HepG2 (cell line): ENCODE results near the gene CENPO. TPM values are rescaled to one million over a fixed set of nuclear protein-coding genes. Genes with fewer than 3 reads are reported as not detected.

Experiments used
- ATAC-seq: fragments of 200-7000 bp; cut with Tn5 transposase; 3 replicates; pipeline ENCODE4 v1.9.1; 2020; ENCODE audit warnings: mild to moderate bottlenecking, moderate library complexity
- BruUV-seq: library from RNA; stranded (reverse); fragments of 400-500 nt; replicated peaks from 2 replicates; lab custom pipeline; 2021; lab: Mats Ljungman, UMichigan
- CTCF ChIA-PET: fragments of 300-600 bp; formaldehyde crosslinking; extraction: SDS; loops from one replicate; lab custom pipeline; 2021; ENCODE audit warnings: low total read pairs, inconsistent platforms, low intra/inter-chr PET ratio; lab: Yijun Ruan, JAX
- POLR2A ChIA-PET: fragments of 350-600 bp; sonication (Branson Sonifier 250); formaldehyde crosslinking; loops from one replicate; lab custom pipeline; 2020; ENCODE audit warnings: antibody characterized with exemption, inconsistent platforms; lab: Yijun Ruan, JAX
- DNase-seq: peaks from one replicate; pipeline ENCODE4 v3.0.0-alpha.2; 2015; ENCODE audit warnings: low spot score
- FAIRE-seq: peaks from 3 replicates; lab custom pipeline; 2011; peaks lifted over from hg19 to GRCh38; lab: Jason Lieb, UNC
- H2AFZ ChIP-seq: one replicate; pipeline ENCODE4 v1.6.1; 2011; ENCODE audit warnings: low read length, inconsistent platforms
- H3K27ac ChIP-seq: fragments of 300-600 bp; 3 replicates; pipeline ENCODE4 v1.8.0; 2011; ENCODE audit warnings: mixed run types, mild to moderate bottlenecking, mixed read lengths, low read length, inconsistent platforms; ENCODE audit not compliant: insufficient read depth; ENCODE audit errors: extremely low read length
- H3K27me3 ChIP-seq, 2 experiments: fragments of 200-600 bp in 1 of 2; 2 replicates in 1 of 2; 3 replicates in 1 of 2; pipeline versions ENCODE4 v1.6.0 to v1.8.0; 2011; ENCODE audit warnings: low read length in 2 of 2, mild to moderate bottlenecking in 2 of 2, moderate library complexity in 2 of 2, inconsistent platforms in 1 of 2; ENCODE audit not compliant: insufficient read depth in 2 of 2, control insufficient read depth in 1 of 2
- H3K36me3 ChIP-seq, 2 experiments: fragments of 200-600 bp in 1 of 2; replicated peaks in 1 of 2; 2 replicates in 1 of 2; 3 replicates in 1 of 2; pipeline versions ENCODE4 v1.5.1 to v1.8.0; 2011; ENCODE audit warnings: low read length in 2 of 2, inconsistent platforms in 1 of 2; ENCODE audit not compliant: insufficient read depth in 2 of 2, control insufficient read depth in 1 of 2
- H3K4me1 ChIP-seq: 2 replicates; pipeline ENCODE4 v1.5.1; 2012; ENCODE audit warnings: low read length, inconsistent platforms; ENCODE audit not compliant: insufficient read depth
- H3K4me2 ChIP-seq: 2 replicates; pipeline ENCODE4 v1.6.0; 2011; ENCODE audit warnings: low read depth, low read length, inconsistent platforms
- H3K4me3 ChIP-seq, 3 experiments: fragments of 200-600 bp in 1 of 3; sonication (generic), shearing (Covaris generic) in 1 of 3; replicated peaks in 1 of 3; 2 replicates each; pipeline ENCODE4 v1.5.1; 2011 to 2016; ENCODE audit warnings: low read length in 3 of 3, inconsistent platforms in 2 of 3, low read depth in 2 of 3, mild to moderate bottlenecking in 2 of 3, control low read depth in 1 of 3, mixed read lengths in 1 of 3; ENCODE audit not compliant: insufficient read depth in 1 of 3
- H3K79me2 ChIP-seq: one replicate; pipeline ENCODE4 v1.6.1; 2011; ENCODE audit warnings: low read length, inconsistent platforms; ENCODE audit not compliant: insufficient read depth
- H3K9ac ChIP-seq: 2 replicates; pipeline ENCODE4 v1.6.0; 2011; ENCODE audit warnings: mild to moderate bottlenecking, low read depth, low read length, inconsistent platforms; ENCODE audit not compliant: insufficient read depth
- H3K9me3 ChIP-seq: 2 replicates; pipeline ENCODE4 v1.5.1; 2012; ENCODE audit warnings: mild to moderate bottlenecking, low read length
- H4K20me1 ChIP-seq: 2 replicates; pipeline ENCODE4 v1.6.0; 2011; ENCODE audit warnings: inconsistent platforms, mild to moderate bottlenecking, low read length, moderate library complexity; ENCODE audit not compliant: insufficient read depth
- AGO2 ChIP-seq: fragments of 200-400 bp; formaldehyde crosslinking; optimal IDR thresholded peaks from 2 replicates; pipeline ENCODE3; 2017; ENCODE audit warnings: mild to moderate bottlenecking, low read depth, low read length, moderate library complexity
- KAT2B ChIP-seq: fragments of 150-350 bp; IDR thresholded peaks from 2 replicates; pipeline ENCODE4 v1.6.1; 2014; ENCODE audit warnings: low read depth, low read length, borderline replicate concordance
- RBM22 ChIP-seq: fragments of 200-400 bp; formaldehyde crosslinking; optimal IDR thresholded peaks from 2 replicates; pipeline ENCODE3; 2017; ENCODE audit warnings: mild to moderate bottlenecking, low read length, moderate library complexity
- ZNF597 ChIP-seq: sonication (generic); formaldehyde crosslinking; IDR thresholded peaks from 2 replicates; pipeline ENCODE4 v1.5.0; 2020; ENCODE audit warnings: missing genetic modification reagents
- ZNF598 ChIP-seq: sonication (generic); formaldehyde crosslinking; IDR thresholded peaks from 2 replicates; pipeline ENCODE4 v1.5.1; 2020; ENCODE audit warnings: mild to moderate bottlenecking, missing genetic modification reagents, borderline replicate concordance
- WGBS: methylation state at CpG from one replicate; pipeline ENCODE4 v1.1.6; 2017; ENCODE audit warnings: low lambda C conversion rate; 5-methylcytosine and 5-hydroxymethylcytosine counted together
- in situ Hi-C: cut with HindIII; loops from 2 replicates; pipeline ENCODE4 v1.10.0; 2017; ENCODE audit warnings: low pct_unique_long_range_greater_than_20kb; ENCODE audit not compliant: extremely low pct_ligation_motif_present
- intact Hi-C: fragments of 100-400 bp; cut with micrococcal nuclease; formaldehyde crosslinking; loops from one replicate; pipeline ENCODE4 v1.10.0; 2022; ENCODE audit not compliant: unreplicated experiment
- polyA plus RNA-seq, 8 experiments: library from polyadenylated mRNA; depleted of rRNA in 3 of 8; stranded (reverse) in 7 of 8; unstranded in 1 of 8; fragments of >200 nt; fragmentation: Illumina TruSeq in 4 of 8; extraction: Trizol in 4 of 8; gene quantifications; 2 replicates each; pipeline versions ENCODE4 v1.2.1 to v1.2.3, GENCODE V29; 2011 to 2016; ENCODE audit warnings: low read depth in 4 of 8, missing spikeins in 1 of 8, mixed read lengths in 1 of 8; ENCODE audit not compliant: insufficient read depth in 1 of 8
- total RNA-seq, 5 experiments: library from RNA; depleted of rRNA; stranded (reverse); fragments of >200 nt; fragmentation: Illumina TruSeq; extraction: Trizol; gene quantifications; 2 replicates each; pipeline ENCODE4 v1.2.3, GENCODE V29; 2016; ENCODE audit warnings: low read depth in 1 of 5
- TF ChIP-seq, protein P1 (sequence below): sonication (generic); formaldehyde crosslinking; IDR thresholded peaks from 2 replicates; pipeline ENCODE4 v1.4.0; 2020; ENCODE audit warnings: missing genetic modification reagents

The CENPO gene
- total and polyA plus RNA-seq, 2 of the 13 experiments (the other 11 are each of a cell fraction or from before 2014, with no cell fraction given), result 19.7 to 35.5 TPM

GRCh38 chr2:24820598-24821432 is 27.6 kb downstream of the CENPO start:
- ChIA-PET CTCF (no interaction called here), POLR2A (no interaction called here)
- no peak overlapping the region for H3K9ac ChIP-seq
- H4K20me1 ChIP-seq, result no peaks in the 10 kb centered on the region
- 0 out of 3 replicates have a peak, but pooled peaks have one; percentile 4 for ATAC-seq
- in situ Hi-C loops (no loop called here), intact Hi-C loops (no loop called here)
- TF ChIP-seq RBM22, result peak; percentile 62
- TF ChIP-seq ZNF597 (CRISPR knock-in tag), result no peak
- 0 out of 2 replicates have a peak, but pooled peaks have one; percentile 22 for TF ChIP-seq ZNF598
- TF ChIP-seq, protein P1, sequence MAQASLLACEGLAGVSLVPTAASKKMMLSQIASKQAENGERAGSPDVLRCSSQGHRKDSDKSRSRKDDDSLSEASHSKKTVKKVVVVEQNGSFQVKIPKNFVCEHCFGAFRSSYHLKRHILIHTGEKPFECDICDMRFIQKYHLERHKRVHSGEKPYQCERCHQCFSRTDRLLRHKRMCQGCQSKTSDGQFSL (CRISPR knock-in tag), result 0 out of 2 replicates have a peak, but pooled peaks have one; percentile 32
- H3K36me3 ChIP-seq, result peaks cover 21 to 54% of the 10 kb centered on the region in 2 experiments
- no peak overlapping the region for H3K27ac ChIP-seq
- H3K4me3 ChIP-seq, result no peak overlapping the region
- no peak overlapping the region for H2AFZ ChIP-seq
- no peaks in the 10 kb centered on the region for H3K27me3 ChIP-seq
- no peak overlapping the region for H3K4me2 ChIP-seq
- BruUV-seq, result TSS peak; percentile 2
- peaks cover 10% of the 10 kb centered on the region for H3K4me1 ChIP-seq
- FAIRE-seq, result no peak
- no peaks in the 10 kb centered on the region for H3K79me2 ChIP-seq
- DNase-seq, result no peak
- no peaks in the 10 kb centered on the region for H3K9me3 ChIP-seq
- 94% methylated on average over 17 of the region's 17 CpGs for WGBS

GRCh38 chr2:24821433-24821891 is 28.2 kb downstream of the CENPO start:
- ChIA-PET CTCF (no interaction called here), POLR2A (no interaction called here)
- WGBS, result 94% methylated on average over 11 of the region's 15 CpGs
- no peak for TF ChIP-seq KAT2B
- TF ChIP-seq AGO2, result peak; percentile 81
- intact Hi-C loops (no loop called here), in situ Hi-C loops (no loop called here)
- H3K4me1 ChIP-seq, result peaks cover 3% of the 10 kb centered on the region
- BruUV-seq, result no TSS peak
- no peak overlapping the region for H2AFZ ChIP-seq
- peaks cover 17 to 48% of the 10 kb centered on the region in 2 experiments for H3K36me3 ChIP-seq
- no peaks in the 10 kb centered on the region for H3K27me3 ChIP-seq
- H4K20me1 ChIP-seq, result no peaks in the 10 kb centered on the region
- no peak overlapping the region for H3K4me3 ChIP-seq
- DNase-seq, result no peak
- no peak for FAIRE-seq
- no peak for ATAC-seq
- no peaks in the 10 kb centered on the region for H3K9me3 ChIP-seq
- no peaks in the 10 kb centered on the region for H3K79me2 ChIP-seq
- no peak overlapping the region for H3K4me2 ChIP-seq
- H3K27ac ChIP-seq, result no peak overlapping the region
- no peak overlapping the region for H3K9ac ChIP-seq
